ENCODE data around the gene SLC11A2. TPM values are rescaled to one million over a fixed set of nuclear protein-coding genes. Genes with fewer than 3 reads are reported as not detected.

Gene SLC11A2
- 10 to 100 TPM; 43.7 to 58.6 (median 53.0) TPM for polyA plus RNA-seq (ENCODE audit: insufficient read length in 4 of 4)

DNA sequence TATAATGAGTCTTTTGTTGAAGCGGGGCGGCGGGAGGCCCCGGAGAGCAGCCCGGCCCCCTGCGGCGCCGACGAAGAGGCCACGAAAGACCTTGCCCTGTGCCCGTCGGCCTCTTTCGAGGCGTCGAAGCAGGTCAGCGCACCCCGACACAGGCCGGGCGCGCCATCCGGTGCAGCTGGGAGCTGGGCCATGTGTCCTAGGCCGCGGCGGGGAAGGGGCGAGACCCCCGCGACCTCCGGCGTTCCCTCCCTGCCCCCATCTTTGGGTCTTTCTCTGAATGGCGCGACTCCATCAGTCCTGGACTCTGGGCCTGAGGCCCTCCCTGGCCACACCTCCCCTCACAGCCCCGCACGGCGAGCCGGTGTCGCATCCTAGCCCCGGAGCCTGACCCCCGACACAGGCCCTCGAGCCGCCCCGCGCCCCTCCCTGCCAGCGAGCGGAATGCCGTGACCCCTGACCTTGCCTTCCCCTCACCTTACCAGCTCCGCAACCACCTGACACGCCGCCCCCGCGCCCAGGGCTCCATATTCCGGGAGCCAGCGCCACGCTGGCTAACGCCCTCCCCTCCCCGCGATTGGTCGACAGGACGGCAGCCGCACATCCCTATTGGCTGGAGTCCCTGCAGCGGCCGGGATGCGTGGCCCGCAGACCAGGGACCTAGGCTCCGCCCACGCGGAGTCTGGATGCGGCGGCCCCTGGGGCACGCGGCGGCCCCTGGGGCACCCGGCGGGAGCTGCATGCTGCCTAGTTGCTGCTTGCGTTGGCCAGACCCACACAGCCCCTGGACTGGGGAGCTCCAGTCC lies at the start of gene SLC11A2:
Gene SLC11A2 (minus strand): TSS at position 549 of the 803 bp plus-strand sequence. CDS start 15,656 bp downstream, outside the sequence.
- peak; percentile 83 to 89 (median 87) for DNase-seq (ENCODE audit: low read depth in 4 of 4, low spot score in 3 of 4)

DNA sequence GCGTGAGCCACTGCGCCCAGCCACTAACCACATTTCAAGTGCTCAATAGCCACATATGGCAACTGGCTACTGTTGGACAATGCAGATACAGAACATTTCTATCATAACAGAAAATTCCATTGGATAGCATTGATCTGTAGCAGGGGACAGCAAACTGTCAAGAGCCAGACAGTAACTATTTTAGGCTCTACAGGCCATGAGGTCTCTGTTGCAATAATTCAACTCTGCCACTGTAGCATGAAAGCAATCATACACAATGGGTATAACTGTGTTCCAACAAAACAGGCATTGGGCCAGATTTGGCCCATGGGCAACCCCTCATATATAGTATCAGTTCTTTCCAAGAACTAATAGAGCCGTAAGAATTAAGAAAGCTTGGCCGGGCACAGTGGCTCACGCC lies 49.2 kb upstream of the SLC11A2 start:
- DNase-seq (ENCODE audit: low read depth in 4 of 4, low spot score in 3 of 4), result no peak

DNA sequence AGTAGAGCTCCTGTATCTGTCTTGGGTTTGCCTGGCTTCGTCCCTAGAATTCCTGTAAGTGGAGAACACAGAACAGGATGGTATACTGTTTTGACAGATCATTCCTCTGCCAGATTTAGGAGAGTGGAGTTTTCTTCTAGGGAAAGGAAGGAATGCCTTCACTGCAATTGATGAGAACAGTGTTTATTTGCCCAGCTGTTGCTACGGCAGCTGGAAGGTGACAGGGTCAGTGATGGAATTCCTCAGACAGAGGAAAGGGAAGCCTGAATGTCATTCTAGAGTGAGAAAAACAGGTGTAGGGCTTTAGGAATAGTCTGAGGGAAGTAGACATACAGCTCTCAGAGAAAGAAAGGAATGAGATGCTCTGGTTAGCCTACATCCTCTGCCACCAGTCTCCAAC lies 45.5 kb upstream of the SLC11A2 start:
- no peak for DNase-seq (ENCODE audit: low read depth in 4 of 4, low spot score in 3 of 4)

DNA sequence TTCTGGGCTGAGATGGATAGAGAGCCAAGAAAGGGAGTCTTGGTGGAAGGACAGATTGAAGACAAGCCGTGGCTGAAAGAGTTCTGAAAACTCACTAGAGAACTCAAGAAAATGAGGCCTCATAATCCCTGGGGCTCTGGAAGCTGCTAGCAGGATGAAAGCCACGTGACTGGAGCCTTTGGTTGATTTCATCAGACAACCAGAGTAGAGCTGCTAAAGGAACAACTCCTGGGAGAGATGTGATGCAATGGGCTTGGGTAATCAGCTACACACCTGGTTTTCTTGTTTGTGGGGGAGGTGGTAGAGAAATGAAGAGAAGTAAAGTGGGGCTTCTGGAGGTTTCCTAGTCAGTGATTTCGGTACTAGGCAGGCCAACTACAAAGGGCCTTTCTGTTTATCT lies 43.8 kb upstream of the SLC11A2 start:
- no peak for DNase-seq (ENCODE audit: low read depth in 4 of 4, low spot score in 3 of 4)

DNA sequence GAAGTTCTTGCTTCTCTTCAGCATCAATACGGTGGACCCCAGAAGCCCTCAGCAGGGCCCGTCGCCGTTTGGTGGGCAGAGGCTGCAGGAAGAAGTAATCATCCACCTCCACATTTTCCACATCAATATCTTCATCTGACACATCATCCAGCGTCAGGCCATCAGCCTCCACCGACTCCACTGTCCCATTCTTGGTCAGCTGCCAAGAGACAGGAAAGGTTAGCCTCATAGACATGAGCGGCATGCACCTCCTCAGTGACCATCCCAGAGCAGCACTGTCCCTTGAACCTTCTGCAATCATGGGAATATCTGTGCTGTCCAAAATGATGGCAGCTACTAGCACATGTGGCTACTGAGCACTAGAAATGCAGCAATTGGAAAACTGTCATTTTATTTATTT lies 41.6 kb upstream of the SLC11A2 start:
- DNase-seq (ENCODE audit: low read depth in 4 of 4, low spot score in 3 of 4), result no peak

DNA sequence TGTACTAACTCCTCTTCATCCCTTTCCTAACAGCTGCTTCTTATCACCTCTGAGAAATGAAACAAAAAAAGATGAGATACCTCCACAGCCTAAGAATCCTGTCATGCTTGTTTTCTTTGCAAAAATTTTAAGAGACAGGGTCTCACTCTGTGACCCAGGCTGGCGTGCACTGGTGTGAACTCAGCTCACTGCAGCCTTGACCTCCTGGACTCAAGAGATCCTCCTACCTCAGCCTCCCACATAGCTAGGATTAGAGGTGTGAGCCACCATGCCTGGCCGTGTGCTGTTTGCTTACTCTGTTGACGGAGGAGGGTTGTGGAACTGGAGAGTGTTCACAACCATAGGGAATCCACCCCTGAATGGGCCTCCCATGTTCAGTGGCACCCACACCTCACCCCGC lies 41.0 kb upstream of the SLC11A2 start:
- no peak for DNase-seq (ENCODE audit: low read depth in 4 of 4, low spot score in 3 of 4)

DNA sequence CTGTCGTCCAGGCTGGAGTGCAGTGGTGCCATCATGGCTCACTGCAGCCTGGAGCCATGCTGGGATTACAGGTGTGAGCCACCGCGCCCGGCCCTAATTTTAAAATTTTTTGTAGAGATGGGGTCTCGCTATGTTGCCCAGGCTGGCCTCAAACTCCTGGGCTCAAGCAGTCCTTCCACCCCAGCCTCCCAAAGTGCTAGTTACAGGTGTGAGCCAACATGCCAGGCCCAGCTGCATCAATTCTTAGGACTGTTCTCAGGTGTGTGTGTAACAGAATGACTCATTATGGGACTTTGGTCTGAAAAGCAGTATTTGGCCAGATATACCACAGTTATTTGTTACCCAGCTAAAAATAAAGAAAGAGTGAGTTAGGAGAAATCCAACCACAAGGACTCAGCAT lies 39.3 kb upstream of the SLC11A2 start:
- no peak for DNase-seq (ENCODE audit: low read depth in 4 of 4, low spot score in 3 of 4)

DNA sequence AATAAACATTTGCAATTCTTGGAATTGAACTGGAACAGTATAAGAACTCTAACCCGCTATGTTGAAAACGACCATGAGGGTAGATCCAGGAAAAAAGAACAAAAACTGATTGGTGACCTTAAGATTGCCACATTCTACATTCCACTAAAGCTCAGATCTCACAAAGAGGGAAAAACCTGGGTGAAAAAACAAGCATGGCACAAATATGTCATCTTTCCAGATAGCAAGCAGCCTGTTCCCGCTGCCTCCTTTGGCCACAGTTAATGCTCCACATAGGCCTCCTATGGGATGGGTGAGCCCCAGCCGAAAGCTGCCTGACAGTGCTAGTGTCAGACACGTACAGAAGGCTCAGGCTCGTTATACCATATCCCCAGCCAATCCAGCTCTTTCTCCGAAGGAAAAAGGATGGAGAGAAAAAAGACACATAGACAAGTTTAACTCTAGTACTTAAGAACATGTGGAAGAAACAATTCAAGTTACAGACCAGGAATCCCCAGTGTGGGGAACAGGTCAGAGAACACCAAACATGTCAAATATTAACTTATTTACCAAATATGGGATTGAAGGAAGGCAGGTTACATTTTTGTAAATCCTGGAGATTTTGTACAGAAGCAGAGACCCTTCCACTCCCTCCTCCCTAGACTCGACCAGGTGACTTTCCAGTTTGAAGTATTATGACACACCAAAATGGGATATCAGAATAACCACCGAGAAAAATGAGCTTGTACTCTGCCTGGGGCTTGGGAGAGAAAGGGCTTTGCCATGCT lies 36.6 kb upstream of the SLC11A2 start:
- DNase-seq (ENCODE audit: low read depth in 4 of 4, low spot score in 3 of 4), result no peak

DNA sequence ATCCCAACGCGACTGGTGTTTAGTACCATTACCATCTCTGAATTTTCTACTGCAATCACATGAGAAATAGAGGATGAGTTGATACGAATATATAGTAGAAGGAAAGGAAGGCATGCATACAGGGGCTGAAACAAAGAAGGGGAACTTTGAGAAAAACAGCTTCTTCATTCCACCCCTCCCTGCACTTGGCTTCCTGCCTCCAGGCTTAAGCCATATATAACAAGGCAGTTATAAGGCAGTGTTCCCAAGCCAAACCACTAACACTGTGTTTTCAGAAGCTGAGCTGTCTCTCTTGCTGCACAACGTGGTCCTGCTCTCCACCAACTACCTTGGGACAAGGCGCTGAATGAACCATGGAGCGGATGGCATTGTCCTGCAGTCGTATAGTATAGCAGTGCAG lies 32.9 kb upstream of the SLC11A2 start:
- no peak for DNase-seq (ENCODE audit: low read depth in 4 of 4, low spot score in 3 of 4)

DNA sequence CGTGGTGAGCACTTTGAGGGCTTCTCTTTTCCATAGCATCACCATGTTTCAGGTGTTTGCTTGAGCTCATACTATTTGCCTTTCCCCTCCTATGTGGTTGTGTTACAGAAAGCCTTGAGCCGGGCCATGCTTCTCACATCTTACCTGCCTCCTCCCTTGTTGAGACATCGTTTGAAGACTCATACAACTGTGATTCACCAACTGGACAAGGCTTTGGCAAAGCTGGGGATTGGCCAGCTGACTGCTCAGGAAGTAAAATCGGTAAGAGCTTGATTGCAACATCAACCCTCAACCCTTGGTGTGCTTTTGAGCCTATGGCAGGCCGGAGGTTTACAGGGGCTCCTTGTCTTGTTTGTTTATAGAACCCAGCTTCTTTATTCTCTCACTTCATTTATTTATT lies 30.1 kb upstream of the SLC11A2 start:
- no peak for DNase-seq (ENCODE audit: low read depth in 4 of 4, low spot score in 3 of 4)

DNA sequence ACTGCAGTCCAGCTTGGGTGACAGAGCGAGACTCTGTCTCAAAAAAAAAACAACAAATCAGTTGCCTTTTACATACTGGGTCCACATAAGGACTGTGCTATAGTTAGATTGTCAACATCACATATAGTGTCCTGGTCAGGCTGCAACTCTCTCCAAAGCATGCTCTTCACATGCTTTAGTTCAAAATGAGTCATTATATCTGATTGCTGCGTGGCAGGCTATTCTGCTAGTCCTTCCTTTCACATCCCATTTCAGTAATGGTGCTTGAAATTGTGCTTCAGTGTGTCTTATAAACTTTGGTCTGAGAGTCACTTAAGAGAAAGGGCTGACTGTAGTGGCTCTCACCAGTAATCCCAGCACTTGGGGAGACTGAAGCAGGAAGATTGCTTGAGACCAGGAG lies 28.9 kb upstream of the SLC11A2 start:
- no peak for DNase-seq (ENCODE audit: low read depth in 4 of 4, low spot score in 3 of 4)

DNA sequence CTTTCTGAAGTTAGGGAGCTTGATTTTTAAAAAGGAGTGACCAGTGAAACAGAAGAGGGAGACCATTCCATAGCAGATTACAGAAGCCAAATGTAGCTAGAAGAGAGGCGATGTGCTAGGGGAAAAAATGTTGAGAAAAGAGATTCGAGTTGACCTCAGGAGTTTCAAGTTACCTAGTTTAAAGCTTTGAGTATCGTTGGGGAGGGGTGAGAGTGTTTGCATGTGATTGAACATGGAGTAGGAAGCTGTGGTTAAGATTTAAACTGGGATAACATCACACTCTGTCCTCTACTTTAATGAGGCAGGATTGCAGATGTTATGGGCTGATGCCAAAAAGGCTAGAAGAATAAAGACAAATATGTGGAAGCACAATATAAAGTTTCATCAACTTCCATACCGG lies 25.6 kb upstream of the SLC11A2 start:
- no peak for DNase-seq (ENCODE audit: low read depth in 4 of 4, low spot score in 3 of 4)

DNA sequence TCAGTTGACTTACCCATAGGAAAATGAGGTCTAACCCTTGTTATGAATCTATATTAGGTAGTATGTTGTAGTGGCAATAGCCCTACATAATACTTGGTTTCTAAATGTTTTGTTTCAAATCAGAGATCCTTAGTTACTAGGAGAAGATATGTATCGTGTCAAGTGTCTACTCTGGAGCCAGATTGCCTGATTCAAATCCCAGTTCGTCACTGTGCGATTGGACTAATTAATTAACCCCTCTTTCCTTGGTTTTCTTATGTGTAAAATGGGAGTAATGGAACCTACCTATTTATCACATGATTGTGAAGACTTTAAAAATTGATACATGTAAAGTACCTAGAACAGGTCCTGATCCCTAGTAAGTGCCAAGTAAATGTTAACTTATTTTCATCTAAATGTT lies 23.3 kb upstream of the SLC11A2 start:
- DNase-seq (ENCODE audit: low read depth in 4 of 4, low spot score in 3 of 4), result no peak

DNA sequence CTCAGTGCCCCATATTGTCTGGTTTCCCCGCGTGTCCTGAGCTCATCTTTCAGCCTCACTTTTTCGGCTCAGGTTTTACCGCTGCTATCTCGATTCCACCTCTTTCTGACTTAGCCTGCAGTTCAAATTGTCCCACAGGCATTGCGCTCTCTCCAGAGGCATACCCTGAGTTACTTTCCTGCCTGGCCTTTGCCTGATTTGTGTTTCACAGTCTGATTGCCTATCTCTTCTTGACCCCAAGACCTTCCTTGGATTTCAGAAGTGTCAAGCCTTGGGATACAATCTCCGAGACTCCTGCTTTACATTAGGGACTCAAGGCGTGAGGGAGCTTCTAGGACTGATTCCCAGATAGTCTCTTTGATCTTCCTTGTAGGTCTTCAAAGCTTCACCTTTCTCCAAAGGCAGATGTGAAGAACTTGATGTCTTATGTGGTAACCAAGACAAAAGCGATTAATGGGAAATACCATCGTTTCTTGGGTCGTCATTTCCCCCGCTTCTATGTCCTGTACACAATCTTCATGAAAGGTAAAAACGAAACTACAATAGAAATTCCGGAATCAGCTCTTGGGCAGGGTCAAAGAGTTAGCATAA lies 22.6 kb upstream of the SLC11A2 start:
- no peak for DNase-seq (ENCODE audit: low read depth in 4 of 4, low spot score in 3 of 4)

DNA sequence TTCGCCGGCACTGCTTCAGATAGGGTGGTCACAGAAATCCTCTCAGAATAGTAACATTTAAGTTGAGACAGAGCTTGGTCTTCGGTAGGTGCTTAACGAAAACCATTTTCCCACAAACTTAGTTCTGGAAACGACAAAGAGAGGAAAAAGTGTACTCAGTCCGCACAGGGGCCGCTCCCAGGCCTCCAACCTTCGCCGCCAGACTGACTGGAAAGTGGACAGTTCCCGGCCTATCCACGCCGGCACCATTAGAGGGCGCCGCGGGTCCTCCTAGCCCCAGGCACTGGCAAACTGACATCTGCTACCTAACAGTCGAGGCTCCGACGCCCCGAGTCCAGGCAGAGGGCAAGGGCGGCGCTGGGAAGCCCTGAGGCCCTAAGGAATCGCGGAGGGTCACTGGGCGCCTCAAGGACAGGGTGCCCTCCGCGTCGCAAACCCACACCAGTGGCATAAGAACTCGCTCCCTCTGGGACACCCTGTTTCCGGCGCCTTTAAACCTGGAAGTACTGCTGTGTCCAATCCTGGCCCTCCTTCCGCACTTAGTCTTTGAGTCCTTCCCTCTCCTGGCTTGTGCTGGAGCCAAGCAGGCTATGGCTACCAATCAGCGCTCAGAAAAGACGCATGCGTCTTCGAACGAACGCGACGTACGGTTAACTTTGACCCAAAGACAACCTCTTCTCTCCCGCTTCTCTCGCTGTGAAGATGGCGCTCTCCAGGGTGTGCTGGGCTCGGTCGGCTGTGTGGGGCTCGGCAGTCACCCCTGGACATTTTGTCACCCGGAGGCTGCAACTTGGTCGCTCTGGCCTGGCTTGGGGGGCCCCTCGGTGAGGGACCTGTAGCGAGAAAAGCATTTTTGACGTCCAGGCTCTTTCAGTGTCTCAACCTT lies 21.7 kb upstream of the SLC11A2 start, which contains the start of gene LETMD1:
Gene LETMD1 (plus strand): TSS at position 673 of the 886 bp plus-strand sequence. CDS start 30 bp downstream, at position 703.
- DNase-seq (ENCODE audit: low read depth in 4 of 4, low spot score in 3 of 4), result peak; percentile 94 to 96 (median 95)

DNA sequence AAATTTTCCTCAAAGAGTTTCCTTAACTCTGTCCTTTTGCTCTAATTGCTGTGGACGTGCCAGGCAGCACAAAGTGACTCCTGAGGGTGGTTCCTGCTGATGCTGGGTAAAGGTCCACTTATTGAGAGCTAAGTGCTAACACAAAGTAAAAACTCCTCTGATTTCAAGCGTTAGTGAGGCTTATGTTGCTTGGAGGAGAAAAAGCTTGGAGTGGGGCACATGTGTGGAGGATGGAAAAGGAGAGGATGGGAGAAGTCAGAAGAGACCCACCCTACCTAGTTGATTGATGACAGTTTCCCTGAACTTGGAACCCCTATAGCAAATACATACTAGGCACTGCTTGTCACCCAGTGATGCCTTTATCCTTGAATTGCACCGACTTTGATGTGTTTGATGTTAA lies 10.1 kb upstream of the SLC11A2 start:
- no peak for DNase-seq (ENCODE audit: low read depth in 4 of 4, low spot score in 3 of 4)

DNA sequence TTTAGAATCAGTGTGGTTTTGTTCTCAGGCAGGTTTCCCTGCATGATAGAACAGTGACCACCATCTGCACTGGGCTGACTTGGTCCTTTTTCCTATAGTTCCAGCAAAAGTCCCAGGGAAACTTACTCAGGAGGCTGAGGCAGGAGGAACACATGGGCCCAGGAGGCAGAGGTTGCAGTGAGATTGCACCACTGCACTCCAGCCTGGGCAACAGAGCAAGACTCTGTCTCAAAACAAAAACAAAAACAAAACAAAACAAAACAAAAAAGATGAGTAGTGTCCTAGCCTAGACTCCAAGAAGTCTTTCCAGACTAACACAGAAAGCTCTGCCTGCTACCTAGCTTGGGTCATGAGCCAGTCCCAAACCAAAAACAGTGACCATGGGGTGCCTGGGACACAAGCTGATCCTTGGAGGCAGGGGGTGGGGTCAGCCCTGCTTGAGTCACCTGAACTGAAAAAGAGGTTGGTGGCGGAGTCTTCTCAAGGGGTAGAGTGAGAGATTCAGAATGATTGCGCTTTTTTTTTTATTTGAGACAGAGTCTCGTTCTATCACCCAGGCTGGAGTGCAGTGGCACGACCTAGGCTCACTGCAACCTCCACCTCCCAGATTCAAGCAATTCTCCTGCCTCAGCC lies 7.4 kb upstream of the SLC11A2 start:
- DNase-seq (ENCODE audit: low read depth in 4 of 4, low spot score in 3 of 4), result no peak

DNA sequence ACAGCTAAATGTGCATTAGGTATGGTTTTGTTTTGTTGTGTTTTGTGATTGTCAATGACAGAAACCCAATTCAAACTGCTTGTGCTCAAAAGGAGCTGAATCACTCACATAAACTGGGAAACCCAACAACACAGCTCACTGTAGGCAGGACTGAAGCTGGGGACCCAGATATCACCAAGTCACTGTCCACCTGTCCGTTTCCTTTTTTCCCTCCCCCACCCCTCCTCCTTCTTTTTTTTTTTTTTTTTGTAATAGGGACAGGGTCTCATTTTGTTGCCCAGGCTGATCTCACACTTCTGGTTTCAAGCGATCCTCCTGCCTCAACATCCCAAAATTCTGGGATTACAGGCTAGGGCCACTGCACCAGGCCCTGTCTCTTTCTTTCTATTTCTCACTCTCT lies 6.9 kb upstream of the SLC11A2 start:
- DNase-seq (ENCODE audit: low read depth in 4 of 4, low spot score in 3 of 4), result no peak

DNA sequence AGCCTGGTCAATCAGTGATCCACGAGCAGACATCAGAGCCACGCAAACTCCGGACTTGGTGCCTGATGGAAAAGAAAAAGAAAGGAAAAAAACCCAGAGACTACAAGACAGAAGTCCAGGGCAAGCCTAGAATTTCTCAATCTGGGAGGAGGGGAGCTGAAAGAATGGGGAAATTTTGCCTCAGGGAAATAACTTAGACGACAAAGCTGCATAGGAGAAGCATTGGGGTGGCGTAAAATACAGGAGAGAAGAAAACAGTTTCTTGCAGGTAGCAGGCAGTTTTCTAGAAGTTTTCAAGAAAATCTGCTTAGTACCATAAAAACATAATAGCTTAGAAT lies 2.6 kb upstream of the SLC11A2 start:
- no peak for DNase-seq (ENCODE audit: low read depth in 4 of 4, low spot score in 3 of 4)
